Lung (tissue), 16 donors: ENCODE results near the gene MRM2. TPM values are rescaled to one million over a fixed set of nuclear protein-coding genes. Genes with fewer than 3 reads are reported as not detected.

Experiments used
- ATAC-seq: fragments of 200-7000 bp; cut with Tn5 transposase; one replicate; pipeline ENCODE4 v1.9.1; 2020; ENCODE audit warnings: moderate number of reproducible peaks; ENCODE audit not compliant: insufficient read depth, low FRiP score
- DNase-seq, 3 donors: peaks; one replicate each; pipeline ENCODE4 v3.0.0-alpha.2; 2013 to 2017
- H3K27ac ChIP-seq, 2 donors: one replicate each; pipeline ENCODE4 v1.5.1; 2013; ENCODE audit warnings: mild to moderate bottlenecking in 2 of 2, moderate library complexity in 2 of 2, control low read depth in 1 of 2, inconsistent platforms in 1 of 2, low read depth in 1 of 2, low read length in 1 of 2
- H3K27me3 ChIP-seq, 3 donors: one replicate each; pipeline ENCODE4 v1.5.1; 2013; ENCODE audit warnings: low read length in 2 of 3; ENCODE audit not compliant: control insufficient read depth in 3 of 3, insufficient read depth in 3 of 3
- H3K36me3 ChIP-seq, 4 donors: one replicate each; pipeline ENCODE4 v1.5.1; 2013; ENCODE audit warnings: low read length in 4 of 4, mild to moderate bottlenecking in 1 of 4, moderate library complexity in 1 of 4; ENCODE audit not compliant: control insufficient read depth in 4 of 4, insufficient read depth in 4 of 4
- H3K4me1 ChIP-seq, 5 donors: one replicate each; pipeline ENCODE4 v1.5.1; 2013; ENCODE audit warnings: low read length in 5 of 5, mild to moderate bottlenecking in 2 of 5, moderate library complexity in 1 of 5; ENCODE audit not compliant: control insufficient read depth in 5 of 5, insufficient read depth in 5 of 5
- H3K4me3 ChIP-seq: one replicate; pipeline ENCODE4 v1.5.1; 2013; ENCODE audit warnings: mild to moderate bottlenecking, control low read depth, moderate library complexity
- H3K9ac ChIP-seq, 2 donors: one replicate each; pipeline ENCODE4 v1.5.1; 2013; ENCODE audit warnings: low read length in 2 of 2, control low read depth in 1 of 2; ENCODE audit not compliant: insufficient read depth in 1 of 2
- H3K9me3 ChIP-seq, 4 donors: one replicate each; pipeline ENCODE4 v1.5.1; 2013; ENCODE audit warnings: low read length in 3 of 4, mild to moderate bottlenecking in 1 of 4, moderate library complexity in 1 of 4; ENCODE audit not compliant: control insufficient read depth in 4 of 4, insufficient read depth in 3 of 4
- WGBS, 2 donors: extraction: QIAGEN DNeasy Blood & Tissue Kit; methylation state at CpG; one replicate each; pipeline ENCODE4 v1.1.7; 2013; 5-methylcytosine and 5-hydroxymethylcytosine counted together
- long read RNA-seq, 5 donors: transcript quantifications; one replicate each; lab custom pipeline, GENCODE V29; 2026
- polyA plus RNA-seq, 2 donors: library from polyadenylated mRNA; stranded (reverse); fragments of 200-250 nt; gene quantifications; one replicate each; pipeline ENCODE4 v1.2.1, GENCODE V29; 2013
- total RNA-seq, 2 donors: library from RNA; depleted of rRNA in 1 of 2; stranded (reverse); fragments of >200 nt in 1 of 2; gene quantifications; one replicate each; pipeline ENCODE4 v1.2.1, GENCODE V29; 2014 to 2021
- TF ChIP-seq, protein P1 (sequence below): IDR thresholded peaks from 2 replicates; pipeline ENCODE4 v1.5.1; 2012; ENCODE audit warnings: mild to moderate bottlenecking; ENCODE audit errors: control extremely low read depth, extremely low read depth
- donor health status: control.
- donor health status: control.
- donor health status: Bipolar disorder and iron deficiency.
- donor health status: healthy.
- donor health status: DM: yes; HTN: yes; CAD: no.

MRM2 gene
- total RNA-seq: 10 to 100 TPM; 18.7 to 24.7 TPM
- 10 to 100 TPM; 21.5 to 25.5 TPM for polyA plus RNA-seq
- long read RNA-seq, donor 1, partial matches to known transcripts: 0 of 5 reads
- long read RNA-seq, donor 1, other reads (novel, unspliced or antisense): 0 of 5 reads
- long read RNA-seq, donor 2, partial matches to known transcripts: 0 of 2 reads
- long read RNA-seq, donor 2, other reads (novel, unspliced or antisense): 0 of 2 reads
- long read RNA-seq, donor 3, partial matches to known transcripts: 0 of 2 reads
- long read RNA-seq, donor 3, other reads (novel, unspliced or antisense): 0 of 2 reads
- long read RNA-seq, donor 4, partial matches to known transcripts: 0 of 1 reads
- long read RNA-seq, donor 4, other reads (novel, unspliced or antisense): 0 of 1 reads
- long read RNA-seq, donor 5, partial matches to known transcripts: 41 of 59 reads
- long read RNA-seq, donor 5, other reads (novel, unspliced or antisense): 12 of 59 reads

DNA sequence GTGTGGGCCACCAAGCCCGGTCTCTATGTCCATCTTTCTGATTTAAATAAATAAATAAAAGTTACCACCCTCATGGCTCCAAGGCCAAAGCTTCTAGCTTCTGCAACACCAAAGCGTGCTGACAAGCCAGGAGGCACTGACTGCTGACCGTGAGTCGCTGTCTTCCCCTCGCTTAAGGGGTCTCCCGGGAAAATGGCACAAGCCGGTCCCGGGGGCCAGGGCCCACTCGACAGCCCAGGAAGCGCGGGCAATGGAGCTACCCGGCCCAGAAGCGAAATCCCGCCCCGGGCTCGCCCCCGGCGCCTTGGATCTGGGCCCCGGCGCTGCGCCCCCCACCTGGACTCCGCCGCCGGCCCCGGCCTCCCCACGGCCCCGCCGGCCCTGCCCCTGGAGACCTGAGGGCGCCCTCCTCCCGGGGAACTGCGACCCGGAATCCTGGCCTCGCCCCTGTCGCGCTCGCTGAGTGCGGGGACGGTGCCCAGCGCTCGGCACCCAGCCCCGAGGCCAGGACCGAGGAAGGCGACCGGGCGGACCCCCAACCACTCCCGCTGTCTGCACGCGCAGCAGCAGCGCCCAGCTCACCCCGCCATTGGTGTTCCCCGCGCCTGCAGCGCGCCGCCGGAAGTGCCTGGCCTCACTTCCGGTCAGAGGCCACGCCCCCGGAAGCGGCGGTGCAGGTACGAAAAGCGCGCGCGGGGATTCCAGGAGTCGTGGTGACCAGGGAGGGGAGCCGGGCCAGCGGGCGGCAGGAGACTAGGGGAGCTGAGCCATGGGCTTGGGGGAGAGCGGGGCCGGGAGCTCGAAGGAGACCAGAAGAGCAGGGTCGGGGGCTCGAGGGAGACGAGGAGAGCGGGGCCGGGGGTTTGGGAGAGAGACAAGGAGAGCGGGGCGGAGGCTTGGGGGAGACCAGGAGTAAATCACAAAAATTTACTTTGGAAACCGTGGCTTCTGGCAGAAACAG is at the start of gene MRM2, which contains the start of gene NUDT1:
Gene MRM2, minus strand, starts transcription at position 626 of the 961 bp plus-strand sequence. Its CDS starts 36 bp downstream, at position 590.
Gene NUDT1, plus strand, starts transcription at position 647 of the 961 bp plus-strand sequence. CDS start 2,349 bp downstream, outside the sequence.
- H3K27ac ChIP-seq: peak within 1 kb of the TSS; percentile 55 to 85
- TF ChIP-seq, protein P1, sequence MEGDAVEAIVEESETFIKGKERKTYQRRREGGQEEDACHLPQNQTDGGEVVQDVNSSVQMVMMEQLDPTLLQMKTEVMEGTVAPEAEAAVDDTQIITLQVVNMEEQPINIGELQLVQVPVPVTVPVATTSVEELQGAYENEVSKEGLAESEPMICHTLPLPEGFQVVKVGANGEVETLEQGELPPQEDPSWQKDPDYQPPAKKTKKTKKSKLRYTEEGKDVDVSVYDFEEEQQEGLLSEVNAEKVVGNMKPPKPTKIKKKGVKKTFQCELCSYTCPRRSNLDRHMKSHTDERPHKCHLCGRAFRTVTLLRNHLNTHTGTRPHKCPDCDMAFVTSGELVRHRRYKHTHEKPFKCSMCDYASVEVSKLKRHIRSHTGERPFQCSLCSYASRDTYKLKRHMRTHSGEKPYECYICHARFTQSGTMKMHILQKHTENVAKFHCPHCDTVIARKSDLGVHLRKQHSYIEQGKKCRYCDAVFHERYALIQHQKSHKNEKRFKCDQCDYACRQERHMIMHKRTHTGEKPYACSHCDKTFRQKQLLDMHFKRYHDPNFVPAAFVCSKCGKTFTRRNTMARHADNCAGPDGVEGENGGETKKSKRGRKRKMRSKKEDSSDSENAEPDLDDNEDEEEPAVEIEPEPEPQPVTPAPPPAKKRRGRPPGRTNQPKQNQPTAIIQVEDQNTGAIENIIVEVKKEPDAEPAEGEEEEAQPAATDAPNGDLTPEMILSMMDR: no peak
- DNase-seq (peak; percentile 78 to 87 (median 83)), ATAC-seq (peak; percentile 82)
- H3K9ac ChIP-seq: peak within 1 kb of the TSS; percentile 49 to 68
- 1% methylated on average over 69 to 81 of the region's 81 CpGs for WGBS, 2 donors
- H3K9me3 ChIP-seq: no peaks in the 10 kb centered on the region
- peaks cover 0 to 22% (median 3%) of the 10 kb centered on the region in 5 donors for H3K4me1 ChIP-seq
- H3K36me3 ChIP-seq: peaks cover 6 to 19% (median 15%) of the 10 kb centered on the region in 4 donors
- H3K4me3 ChIP-seq: peak within 1 kb of the TSS; percentile 95
- H3K27me3 ChIP-seq: no peaks in the 10 kb centered on the region

DNA sequence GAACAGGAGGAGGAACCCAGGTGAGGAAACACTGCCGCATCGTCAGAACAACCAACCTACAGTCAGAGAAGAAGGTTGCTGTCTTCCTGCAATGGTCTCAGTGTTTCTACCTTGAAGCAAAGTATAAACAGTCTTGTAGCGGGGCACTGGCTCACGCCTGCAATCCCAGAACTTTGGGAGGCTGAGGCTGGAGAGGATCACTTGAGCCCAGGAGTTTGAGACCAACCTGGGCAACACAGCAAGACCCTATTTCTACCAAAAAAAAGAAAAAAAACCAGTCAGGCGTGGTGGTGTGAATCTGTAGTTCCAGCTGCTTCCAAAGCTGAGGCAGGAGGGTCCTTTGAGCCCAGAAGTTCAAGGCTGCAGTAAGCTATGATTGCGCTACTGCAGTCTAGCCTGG is 48.9 kb upstream of the MRM2 start:
- no peak for ATAC-seq
- Histone ChIP-seq H3K4me1 (peaks cover 0 to 9% (median 0%) of the 10 kb centered on the region in 5 donors), H3K27me3 (no peaks in the 10 kb centered on the region), H3K4me3 (no peak overlapping the region), H3K36me3 (peaks cover 0 to 5% (median under 1%) of the 10 kb centered on the region in 4 donors), H3K9ac (no peak overlapping the region), H3K27ac (no peak overlapping the region), H3K9me3 (no peaks in the 10 kb centered on the region)
- TF ChIP-seq, protein P1: no peak
- WGBS, 2 donors: 95 to 97% methylated on average over 6 of the region's 6 CpGs
- DNase-seq: no peak

DNA sequence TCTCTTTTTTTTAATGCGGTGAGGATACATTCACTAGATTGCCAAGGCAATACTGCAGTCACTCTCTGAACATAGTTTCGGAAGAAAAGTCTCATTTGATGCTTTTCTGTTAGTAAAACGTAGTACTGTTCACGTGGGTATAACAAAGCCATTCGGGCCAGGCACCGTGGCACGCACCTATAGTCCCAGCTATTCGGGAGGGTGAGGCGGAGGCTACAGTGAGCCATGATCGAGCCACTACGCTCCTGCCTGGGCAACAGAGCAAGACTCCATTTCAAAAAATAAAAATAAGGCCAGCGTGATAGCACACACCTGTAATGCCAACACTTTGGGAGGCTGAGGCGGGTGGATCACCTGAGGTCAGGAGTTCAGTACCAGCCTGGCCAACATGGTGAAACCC is 47.6 kb upstream of the MRM2 start:
- H3K36me3 ChIP-seq: peaks cover 0 to 5% (median under 1%) of the 10 kb centered on the region in 4 donors
- no peak overlapping the region for H3K9ac ChIP-seq
- 92 to 96% methylated on average over 13 of the region's 13 CpGs for WGBS, 2 donors
- TF ChIP-seq, protein P1: no peak
- H3K4me1 ChIP-seq: peaks cover 0 to 9% (median 0%) of the 10 kb centered on the region in 5 donors
- no peak overlapping the region for H3K27ac ChIP-seq
- no peak overlapping the region for H3K4me3 ChIP-seq
- H3K27me3 ChIP-seq: no peaks in the 10 kb centered on the region
- DNase-seq (no peak), ATAC-seq (no peak)
- no peaks in the 10 kb centered on the region for H3K9me3 ChIP-seq
